ENCODE measurements around the gene PCP2.
A peak's percentile ranks its signal among the peaks of the same experiment; 100 is the strongest.
"Not testable (repeated sequence)": the region's sequence is repeated elsewhere in the genome, so short reads cannot be mapped to it uniquely, and the experiment has no call there.

The PCP2 gene

GRCh38 chr19:7661744-7662538, 28.4 kb upstream of the PCP2 start:
- no peak for DNase-seq (ENCODE audit: low read depth)

GRCh38 chr19:7658219-7658686, 24.7 kb upstream of the PCP2 start:
- DNase-seq (ENCODE audit: low read depth): no peak

- DNase-seq (ENCODE audit: low read depth): no peak
Measured at GRCh38 chr19:7657131-7657751, 23.7 kb upstream of the PCP2 start.

GRCh38 chr19:7655581-7655980, 22.1 kb upstream of the PCP2 start:
- DNase-seq (ENCODE audit: low read depth): no peak

- DNase-seq (ENCODE audit: low read depth): no peak
Measured at GRCh38 chr19:7654401-7654800, 20.9 kb upstream of the PCP2 start.

GRCh38 chr19:7652061-7652641, 18.6 kb upstream of the PCP2 start:
- DNase-seq (ENCODE audit: low read depth): peak; percentile 84

GRCh38 chr19:7650148-7650547, 16.6 kb upstream of the PCP2 start:
- DNase-seq (ENCODE audit: low read depth): no peak

GRCh38 chr19:7648265-7649014, 14.9 kb upstream of the PCP2 start:
- no peak for DNase-seq (ENCODE audit: low read depth)

GRCh38 chr19:7647156-7647555, 13.6 kb upstream of the PCP2 start:
- DNase-seq (ENCODE audit: low read depth): no peak

GRCh38 chr19:7646426-7646700, 12.8 kb upstream of the PCP2 start:
- no peak for DNase-seq (ENCODE audit: low read depth)

- DNase-seq (ENCODE audit: low read depth): no peak
Measured at GRCh38 chr19:7645656-7646425, 12.3 kb upstream of the PCP2 start.

- no peak for DNase-seq (ENCODE audit: low read depth)
Measured at GRCh38 chr19:7645163-7645562, 11.6 kb upstream of the PCP2 start.

- no peak for DNase-seq (ENCODE audit: low read depth)
Measured at GRCh38 chr19:7644550-7644877, 11.0 kb upstream of the PCP2 start.

- not testable (repeated sequence) for DNase-seq (ENCODE audit: low read depth)
Measured at GRCh38 chr19:7643629-7644549, 10.4 kb upstream of the PCP2 start.

- DNase-seq (ENCODE audit: low read depth): no peak
Measured at GRCh38 chr19:7643031-7643415, 9.5 kb upstream of the PCP2 start.

GRCh38 chr19:7642295-7643030, 8.9 kb upstream of the PCP2 start:
- no peak for DNase-seq (ENCODE audit: low read depth)

GRCh38 chr19:7641290-7642276, 8.1 kb upstream of the PCP2 start:
- no peak for DNase-seq (ENCODE audit: low read depth)

- DNase-seq (ENCODE audit: low read depth): no peak
Measured at GRCh38 chr19:7640803-7641202, 7.3 kb upstream of the PCP2 start.

- DNase-seq (ENCODE audit: low read depth): no peak
Measured at GRCh38 chr19:7639863-7640348, 6.4 kb upstream of the PCP2 start.

Data from activated T-helper 9 cell treated with anti-CD3 and anti-CD28 coated beads, Interleukin-2, amount 50 U/mL, for 16 hours (primary cell).